HCT116 (cell line): ENCODE measurements around the gene TOX2.

Source experiments
- ATF3 ChIP-seq: IDR thresholded peaks from 2 replicates; pipeline ENCODE4 v1.6.1; 2012
- CTCF ChIP-seq, 3 experiments: fragments of 200-600 bp in 1 of 3; sonication (generic) in 1 of 3; IDR thresholded peaks in 2 of 3; conservative IDR thresholded peaks in 1 of 3; 2 replicates each; pipeline ENCODE4 v1.5.1; 2012 to 2017; ENCODE audit warnings: low read depth in 2 of 3, low read length in 2 of 3, antibody characterized with exemption in 1 of 3, borderline replicate concordance in 1 of 3, control low read depth in 1 of 3, mild to moderate bottlenecking in 1 of 3, mixed read lengths in 1 of 3, mixed run types in 1 of 3, moderate library complexity in 1 of 3; ENCODE audit not compliant: insufficient read depth in 1 of 3
- ELF1 ChIP-seq: IDR thresholded peaks from 2 replicates; pipeline ENCODE4 v1.6.1; 2012; ENCODE audit warnings: low read depth, borderline replicate concordance
- EZH2 ChIP-seq: fragments of 200-600 bp; sonication (generic); IDR thresholded peaks from 2 replicates; pipeline ENCODE4 v1.6.1; 2017; ENCODE audit warnings: antibody characterized with exemption, mixed run types
- POLR2A ChIP-seq: IDR thresholded peaks from 2 replicates; pipeline ENCODE4 v1.7.0; 2011; ENCODE audit warnings: borderline replicate concordance; ENCODE audit not compliant: insufficient read depth, insufficient read length; ENCODE audit errors: extremely low read depth
- REST ChIP-seq: IDR thresholded peaks from 2 replicates; pipeline ENCODE4 v1.6.1; 2012; ENCODE audit warnings: low read depth
- SIN3A ChIP-seq: IDR thresholded peaks from 2 replicates; pipeline ENCODE4 v1.6.1; 2012; ENCODE audit warnings: low read depth
- ZFX ChIP-seq: fragments of 450-650 bp; IDR thresholded peaks from 2 replicates; pipeline ENCODE4 v1.6.1; 2017

- TF ChIP-seq POLR2A (no peak), ZFX (no peak), SIN3A (no peak), EZH2 (no peak), CTCF (IDR thresholded peaks at IDR 0.05 in 2 of 3, conservative IDR thresholded peaks at IDR 0.05 in 1 of 3; ENCODE audit: borderline replicate concordance in 1 of 3, insufficient read depth in 1 of 3, low read depth in 2 of 3, low read length in 2 of 3) (no peak), ELF1 (no peak), REST (no peak), ATF3 (no peak)
These were observed 47.2 kb downstream of the TOX2 start for GRCh38 chr20:43961541-43962471.
